K562 (cell line): Measurements from ENCODE around the gene TUBA8. TPM values are rescaled to one million over a fixed set of nuclear protein-coding genes. Genes with fewer than 3 reads are reported as not detected.

Experiments
- ATAC-seq: fragments of 200-7000 bp; cut with Tn5 transposase; 3 replicates; pipeline ENCODE4 v1.9.1; 2020; ENCODE audit warnings: moderate library complexity
- BruUV-seq: library from RNA; stranded (reverse); fragments of 400-500 nt; replicated peaks from 2 replicates; lab custom pipeline; 2021; lab: Mats Ljungman, UMichigan
- CTCF ChIA-PET: fragments of 300-600 bp; formaldehyde crosslinking; extraction: SDS; loops from one replicate; lab custom pipeline; 2021; ENCODE audit warnings: low intra/inter-chr PET ratio; lab: Yijun Ruan, JAX
- POLR2A ChIA-PET: fragments of 300-600, 350-650 bp; sonication (Branson Sonifier 250); formaldehyde crosslinking; extraction: SDS; loops from one replicate; lab custom pipeline; 2021; ENCODE audit warnings: antibody characterized with exemption, inconsistent platforms; lab: Yijun Ruan, JAX
- DNase-seq, 4 experiments: peaks; one replicate each; pipeline versions ENCODE4 v3.0.0 to v3.0.0-alpha.2; 2011 to 2018; ENCODE audit warnings: low spot score in 3 of 4, mixed read lengths in 3 of 4; ENCODE audit errors: extremely low read depth in 1 of 4
- FAIRE-seq: peaks from 2 replicates; lab custom pipeline; 2011; peaks lifted over from hg19 to GRCh38; lab: Jason Lieb, UNC
- H2AFZ ChIP-seq: 2 replicates; pipeline ENCODE4 v1.6.0; 2011; ENCODE audit warnings: low read depth, low read length, control low read depth, inconsistent platforms
- H3K27ac ChIP-seq: fragments of 200-600 bp; 3 replicates; pipeline ENCODE4 v1.8.0; 2011; ENCODE audit warnings: low read depth, mild to moderate bottlenecking, control low read depth, inconsistent platforms, low read length, moderate library complexity, mixed read lengths; ENCODE audit errors: extremely low read depth
- H3K27me3 ChIP-seq, 2 experiments: fragments of 300-600 bp in 1 of 2; 2 replicates in 1 of 2; 3 replicates in 1 of 2; pipeline versions ENCODE4 v1.6.0 to v1.8.0; 2011; ENCODE audit warnings: inconsistent platforms in 2 of 2, low read length in 2 of 2, mild to moderate bottlenecking in 1 of 2, mixed read lengths in 1 of 2, moderate library complexity in 1 of 2; ENCODE audit not compliant: control insufficient read depth in 2 of 2, insufficient read depth in 2 of 2
- H3K36me3 ChIP-seq: fragments of 300-600 bp; 3 replicates; pipeline ENCODE4 v1.8.0; 2011; ENCODE audit warnings: mild to moderate bottlenecking, low read length, inconsistent platforms; ENCODE audit not compliant: control insufficient read depth, insufficient read depth
- H3K4me1 ChIP-seq, 2 experiments: fragments of 200-600 bp in 1 of 2; replicated peaks in 1 of 2; 2 replicates in 1 of 2; 3 replicates in 1 of 2; pipeline versions ENCODE4 v1.5.1 to v1.8.0; 2011; ENCODE audit warnings: inconsistent platforms in 2 of 2, low read length in 2 of 2, mild to moderate bottlenecking in 1 of 2, mixed read lengths in 1 of 2, moderate library complexity in 1 of 2; ENCODE audit not compliant: control insufficient read depth in 2 of 2, insufficient read depth in 2 of 2
- H3K4me2 ChIP-seq: 2 replicates; pipeline ENCODE4 v1.6.1; 2011; ENCODE audit warnings: low read length, control low read depth, inconsistent platforms, mixed read lengths; ENCODE audit not compliant: insufficient read depth
- H3K4me3 ChIP-seq: fragments of 200-600 bp; sonication (generic), shearing (Covaris generic); 2 replicates; pipeline ENCODE4 v1.5.1; 2016; ENCODE audit warnings: control low read depth, inconsistent platforms
- H3K79me2 ChIP-seq: fragments of 200-600 bp; 3 replicates; pipeline ENCODE4 v1.8.0; 2011; ENCODE audit warnings: low read length, inconsistent platforms; ENCODE audit not compliant: control insufficient read depth, insufficient read depth
- H3K9ac ChIP-seq, 2 experiments: 2 replicates each; pipeline versions ENCODE4 v1.6.0 to v1.6.1; 2011; ENCODE audit warnings: low read depth in 2 of 2, low read length in 2 of 2, control low read depth in 1 of 2, inconsistent platforms in 1 of 2, mild to moderate bottlenecking in 1 of 2, mixed read lengths in 1 of 2; ENCODE audit not compliant: insufficient read depth in 1 of 2
- H3K9me1 ChIP-seq: one replicate; pipeline ENCODE4 v1.6.0; 2011; ENCODE audit warnings: inconsistent platforms, mild to moderate bottlenecking, low read length, moderate library complexity; ENCODE audit not compliant: control insufficient read depth, insufficient read depth
- H3K9me3 ChIP-seq: replicated peaks from 2 replicates; pipeline ENCODE4 v1.5.1; 2011; ENCODE audit warnings: low read depth, low read length, inconsistent platforms; ENCODE audit not compliant: control insufficient read depth, insufficient read depth
- H4K20me1 ChIP-seq: replicated peaks from 2 replicates; pipeline ENCODE4 v1.6.1; 2011; ENCODE audit warnings: low read length, inconsistent platforms, mixed read lengths; ENCODE audit not compliant: control insufficient read depth, insufficient read depth
- CBX2 ChIP-seq: fragments of 200-600 bp; sonication (generic); IDR thresholded peaks from one replicate; pipeline ENCODE4 v1.6.1; 2012; ENCODE audit warnings: mild to moderate bottlenecking, low read length, inconsistent platforms; ENCODE audit not compliant: insufficient read depth, poor library complexity, severe bottlenecking
- CBX8 ChIP-seq: fragments of 200-600 bp; sonication (generic); IDR thresholded peaks from 2 replicates; pipeline ENCODE4 v1.6.1; 2012; ENCODE audit warnings: borderline replicate concordance, mixed run types, low read depth, mild to moderate bottlenecking, moderate library complexity, mixed read lengths, low read length, control low read depth, inconsistent platforms; ENCODE audit not compliant: poor library complexity, severe bottlenecking; ENCODE audit errors: extremely low read depth
- NFYB ChIP-seq: IDR thresholded peaks from 2 replicates; pipeline ENCODE4 v1.6.1; 2011; ENCODE audit warnings: mild to moderate bottlenecking, moderate library complexity; ENCODE audit not compliant: insufficient read length; ENCODE audit errors: extremely low read depth
- NONO ChIP-seq, 2 experiments: fragments of 200-400 bp in 1 of 2; fragments of 450-650 bp in 1 of 2; formaldehyde crosslinking in 1 of 2; IDR thresholded peaks; 2 replicates each; pipeline ENCODE4 v1.6.1; 2017; ENCODE audit warnings: low read depth in 2 of 2, mild to moderate bottlenecking in 2 of 2, moderate library complexity in 2 of 2, low read length in 1 of 2
- ZNF133 ChIP-seq: fragments of 250-450 bp; sonication (Bioruptor Pico); IDR thresholded peaks from 2 replicates; pipeline ENCODE4 v1.4.0; 2020; ENCODE audit warnings: mild to moderate bottlenecking
- ZNF263 ChIP-seq: sonication (generic); formaldehyde crosslinking; IDR thresholded peaks from 2 replicates; pipeline ENCODE4 v1.8.0; 2022; ENCODE audit warnings: mild to moderate bottlenecking, missing genetic modification reagents, borderline replicate concordance
- WGBS: fragments of 100-300 bp; shearing (Covaris generic); methylation state at CpG from one replicate; pipeline ENCODE4 v1.1.6; 2016; ENCODE audit warnings: low coverage, mixed read lengths; ENCODE audit not compliant: insufficient coverage; ENCODE audit errors: missing lambda C conversion rate; 5-methylcytosine and 5-hydroxymethylcytosine counted together
- in situ Hi-C: fragments of 300-500 bp; cut with MboI; formaldehyde crosslinking; loops from 4 replicates; pipeline ENCODE4 v1.15.0; 2018; ENCODE audit warnings: inconsistent platforms, mixed read lengths
- intact Hi-C: fragments of 100-400 bp; cut with micrococcal nuclease; formaldehyde crosslinking; loops from 2 replicates; pipeline ENCODE4 v1.14.2; 2022
- polyA plus RNA-seq, 8 experiments: library from polyadenylated mRNA; depleted of rRNA in 4 of 8; stranded (reverse) in 5 of 8; unstranded in 3 of 8; fragments of >200 nt; fragmentation: Nextera tagmentation in 2 of 8; fragmentation: Illumina TruSeq in 1 of 8; extraction: Ambion mirVana in 2 of 8; extraction: Trizol in 1 of 8; gene quantifications; 2 replicates each; pipeline versions ENCODE4 v1.2.1 to v1.2.3, GENCODE V29; 2011 to 2014; ENCODE audit warnings: inconsistent platforms in 1 of 8, missing spikeins in 1 of 8
- total RNA-seq, 7 experiments: library from RNA; depleted of rRNA in 6 of 7; stranded (reverse); fragments of >200 nt in 6 of 7; fragmentation: Illumina TruSeq in 2 of 7; extraction: Trizol in 2 of 7; gene quantifications; 2 replicates each; pipeline versions ENCODE4 v1.2.1 to v1.2.3, GENCODE V29; 2011 to 2021; ENCODE audit warnings: low replicate concordance in 1 of 7
- TF ChIP-seq, protein P1 (sequence below): sonication (generic); formaldehyde crosslinking; IDR thresholded peaks from 2 replicates; pipeline ENCODE4 v1.8.1; 2023; ENCODE audit warnings: missing genetic modification reagents, mild to moderate bottlenecking, borderline replicate concordance
- TF ChIP-seq, protein P2 (sequence below): fragments of 250-450 bp; sonication (Bioruptor Pico); IDR thresholded peaks from 2 replicates; pipeline ENCODE4 v1.9.0; 2021; ENCODE audit warnings: mild to moderate bottlenecking, inconsistent platforms

Gene TUBA8
- total and polyA plus RNA-seq, 9 of the 15 experiments (the other 6 are each of a cell fraction or from before 2014, with no cell fraction given), result 0.07 to 1.1 (median 0.65) TPM

DNA sequence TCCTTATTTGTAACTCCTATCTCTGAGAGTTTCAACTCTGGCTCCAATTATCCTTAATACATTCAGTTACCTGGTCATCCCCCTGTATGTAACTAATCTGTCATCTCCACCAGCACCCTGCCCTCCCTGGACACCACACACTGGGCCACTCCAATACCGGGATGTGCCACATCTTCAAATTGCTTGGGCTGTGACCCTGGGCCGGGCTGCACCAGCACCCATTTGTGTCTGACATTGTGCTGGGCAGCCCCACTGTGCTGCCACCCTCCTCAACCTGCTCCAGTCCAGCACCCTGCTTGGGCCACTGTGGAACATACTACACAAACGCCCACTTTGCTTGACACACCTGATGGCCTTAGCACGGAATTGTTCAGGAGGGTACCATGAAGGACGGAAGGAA lies 37.2 kb downstream of the TUBA8 start:
- BruUV-seq, result no TSS peak
- Histone ChIP-seq H3K4me2 (no peak overlapping the region), H3K4me3 (no peak overlapping the region), H3K36me3 (no peaks in the 10 kb centered on the region), H3K9ac (no peak overlapping the region), H3K27me3 (peaks cover 11 to 38% of the 10 kb centered on the region in 2 experiments), H3K9me3 (no peaks in the 10 kb centered on the region), H3K9me1 (no peaks in the 10 kb centered on the region), H3K79me2 (no peaks in the 10 kb centered on the region), H4K20me1 (no peaks in the 10 kb centered on the region), H2AFZ (no peak overlapping the region), H3K4me1 (peaks cover 0 to 9% of the 10 kb centered on the region in 2 experiments; a peak in 2 of 5 replicates), H3K27ac (no peak overlapping the region)
- intact Hi-C loops (no loop called here), in situ Hi-C loops (no loop called here)
- no peak for DNase-seq
- WGBS, result 9% methylated on average over 5 of the region's 5 CpGs
- POLR2A ChIA-PET, result interaction anchor here (1.0 kb wide), 1 partner anchor 14 kb away, joined by 3 read pairs; no protein-coding TSS in a partner anchor
- ATAC-seq, result no peak
- FAIRE-seq, result no peak
- CTCF ChIA-PET, result no interaction called here
- TF ChIP-seq, protein P1, sequence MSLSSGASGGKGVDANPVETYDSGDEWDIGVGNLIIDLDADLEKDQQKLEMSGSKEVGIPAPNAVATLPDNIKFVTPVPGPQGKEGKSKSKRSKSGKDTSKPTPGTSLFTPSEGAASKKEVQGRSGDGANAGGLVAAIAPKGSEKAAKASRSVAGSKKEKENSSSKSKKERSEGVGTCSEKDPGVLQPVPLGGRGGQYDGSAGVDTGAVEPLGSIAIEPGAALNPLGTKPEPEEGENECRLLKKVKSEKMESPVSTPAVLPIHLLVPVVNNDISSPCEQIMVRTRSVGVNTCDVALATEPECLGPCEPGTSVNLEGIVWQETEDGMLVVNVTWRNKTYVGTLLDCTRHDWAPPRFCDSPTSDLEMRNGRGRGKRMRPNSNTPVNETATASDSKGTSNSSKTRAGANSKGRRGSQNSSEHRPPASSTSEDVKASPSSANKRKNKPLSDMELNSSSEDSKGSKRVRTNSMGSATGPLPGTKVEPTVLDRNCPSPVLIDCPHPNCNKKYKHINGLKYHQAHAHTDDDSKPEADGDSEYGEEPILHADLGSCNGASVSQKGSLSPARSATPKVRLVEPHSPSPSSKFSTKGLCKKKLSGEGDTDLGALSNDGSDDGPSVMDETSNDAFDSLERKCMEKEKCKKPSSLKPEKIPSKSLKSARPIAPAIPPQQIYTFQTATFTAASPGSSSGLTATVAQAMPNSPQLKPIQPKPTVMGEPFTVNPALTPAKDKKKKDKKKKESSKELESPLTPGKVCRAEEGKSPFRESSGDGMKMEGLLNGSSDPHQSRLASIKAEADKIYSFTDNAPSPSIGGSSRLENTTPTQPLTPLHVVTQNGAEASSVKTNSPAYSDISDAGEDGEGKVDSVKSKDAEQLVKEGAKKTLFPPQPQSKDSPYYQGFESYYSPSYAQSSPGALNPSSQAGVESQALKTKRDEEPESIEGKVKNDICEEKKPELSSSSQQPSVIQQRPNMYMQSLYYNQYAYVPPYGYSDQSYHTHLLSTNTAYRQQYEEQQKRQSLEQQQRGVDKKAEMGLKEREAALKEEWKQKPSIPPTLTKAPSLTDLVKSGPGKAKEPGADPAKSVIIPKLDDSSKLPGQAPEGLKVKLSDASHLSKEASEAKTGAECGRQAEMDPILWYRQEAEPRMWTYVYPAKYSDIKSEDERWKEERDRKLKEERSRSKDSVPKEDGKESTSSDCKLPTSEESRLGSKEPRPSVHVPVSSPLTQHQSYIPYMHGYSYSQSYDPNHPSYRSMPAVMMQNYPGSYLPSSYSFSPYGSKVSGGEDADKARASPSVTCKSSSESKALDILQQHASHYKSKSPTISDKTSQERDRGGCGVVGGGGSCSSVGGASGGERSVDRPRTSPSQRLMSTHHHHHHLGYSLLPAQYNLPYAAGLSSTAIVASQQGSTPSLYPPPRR (CRISPR knock-in tag), result no peak
- TF ChIP-seq ZNF263 (CRISPR knock-in tag) (no peak), CBX2 (no peak), NFYB (no peak), ZNF133 (CRISPR knock-in tag) (no peak), CBX8 (no peak), NONO (IDR thresholded peaks at IDR 0.05; ENCODE audit: low read depth in 2 of 2, low read length in 1 of 2) (no peak)
- TF ChIP-seq, protein P2, sequence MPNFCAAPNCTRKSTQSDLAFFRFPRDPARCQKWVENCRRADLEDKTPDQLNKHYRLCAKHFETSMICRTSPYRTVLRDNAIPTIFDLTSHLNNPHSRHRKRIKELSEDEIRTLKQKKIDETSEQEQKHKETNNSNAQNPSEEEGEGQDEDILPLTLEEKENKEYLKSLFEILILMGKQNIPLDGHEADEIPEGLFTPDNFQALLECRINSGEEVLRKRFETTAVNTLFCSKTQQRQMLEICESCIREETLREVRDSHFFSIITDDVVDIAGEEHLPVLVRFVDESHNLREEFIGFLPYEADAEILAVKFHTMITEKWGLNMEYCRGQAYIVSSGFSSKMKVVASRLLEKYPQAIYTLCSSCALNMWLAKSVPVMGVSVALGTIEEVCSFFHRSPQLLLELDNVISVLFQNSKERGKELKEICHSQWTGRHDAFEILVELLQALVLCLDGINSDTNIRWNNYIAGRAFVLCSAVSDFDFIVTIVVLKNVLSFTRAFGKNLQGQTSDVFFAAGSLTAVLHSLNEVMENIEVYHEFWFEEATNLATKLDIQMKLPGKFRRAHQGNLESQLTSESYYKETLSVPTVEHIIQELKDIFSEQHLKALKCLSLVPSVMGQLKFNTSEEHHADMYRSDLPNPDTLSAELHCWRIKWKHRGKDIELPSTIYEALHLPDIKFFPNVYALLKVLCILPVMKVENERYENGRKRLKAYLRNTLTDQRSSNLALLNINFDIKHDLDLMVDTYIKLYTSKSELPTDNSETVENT (CRISPR knock-in tag), result no peak
